Measurements from ENCODE around the gene CD46.
"Not testable (repeated sequence)": the region's sequence is repeated elsewhere in the genome, so short reads cannot be mapped to it uniquely, and the experiment has no call there.

CD46 gene

GRCh38 chr1:207751463-207751789 is 428 bp upstream of the CD46 start:
- not testable (repeated sequence) for DNase-seq

- DNase-seq: peak; percentile 10
Observed at GRCh38 chr1:207752456-207752998, 673 bp downstream of the CD46 start.

GRCh38 chr1:207753611-207754010 is 1.8 kb downstream of the CD46 start:
- DNase-seq: no peak

GRCh38 chr1:207754011-207754410 is 2.2 kb downstream of the CD46 start:
- no peak for DNase-seq

- no peak for DNase-seq
Observed at GRCh38 chr1:207754974-207755700, 3.3 kb downstream of the CD46 start.

GRCh38 chr1:207755846-207756693 is 4.2 kb downstream of the CD46 start:
- DNase-seq: no peak

GRCh38 chr1:207762622-207763021 is 10.8 kb downstream of the CD46 start:
- no peak for DNase-seq

GRCh38 chr1:207763091-207763490 is 11.2 kb downstream of the CD46 start:
- DNase-seq: no peak

- DNase-seq: no peak
Observed at GRCh38 chr1:207763972-207764371, 12.1 kb downstream of the CD46 start.

GRCh38 chr1:207766569-207766968 is 14.7 kb downstream of the CD46 start:
- DNase-seq: no peak

- DNase-seq: not testable (repeated sequence)
Observed at GRCh38 chr1:207770514-207770913, 18.7 kb downstream of the CD46 start.

- DNase-seq: not testable (repeated sequence)
Observed at GRCh38 chr1:207776045-207776444, 24.2 kb downstream of the CD46 start.

- not testable (repeated sequence) for DNase-seq
Observed at GRCh38 chr1:207777412-207777811, 25.6 kb downstream of the CD46 start.

- no peak for DNase-seq
Observed at GRCh38 chr1:207779008-207779407, 27.2 kb downstream of the CD46 start.

GRCh38 chr1:207781312-207781711 is 29.5 kb downstream of the CD46 start:
- no peak for DNase-seq

GRCh38 chr1:207787776-207788175 is 35.9 kb downstream of the CD46 start:
- no peak for DNase-seq

- DNase-seq: no peak
Observed at GRCh38 chr1:207789386-207789785, 37.5 kb downstream of the CD46 start.

GRCh38 chr1:207789792-207790787 is 38.2 kb downstream of the CD46 start:
- DNase-seq: no peak

GRCh38 chr1:207791290-207791689 is 39.4 kb downstream of the CD46 start:
- no peak for DNase-seq

- DNase-seq: no peak
Observed at GRCh38 chr1:207793327-207793726, 41.5 kb downstream of the CD46 start.

GRCh38 chr1:207794861-207795260 is 43.0 kb downstream of the CD46 start:
- no peak for DNase-seq

GRCh38 chr1:207797229-207797973 is 45.5 kb downstream of the CD46 start:
- DNase-seq: peak; percentile 75

Data from CD4-positive, alpha-beta T cell treated with Interleukin-10 for 1 hour (primary cell).